Right lobe of liver (tissue), 6 donors: ENCODE results near the gene RNASEH2B. TPM values are rescaled to one million over a fixed set of nuclear protein-coding genes. Genes with fewer than 3 reads are reported as not detected.

Experiments
- ATAC-seq, 4 donors: fragments of 200-7000 bp; cut with Tn5 transposase; one replicate each; pipeline ENCODE4 v1.9.1; 2020; ENCODE audit warnings: mild to moderate bottlenecking in 4 of 4, moderate library complexity in 4 of 4
- DNase-seq, 3 donors: peaks; one replicate each; pipeline ENCODE4 v3.0.0-alpha.2; 2020
- H3K27ac ChIP-seq, 3 donors: fragments of 200-600 bp; one replicate each; pipeline ENCODE4 v1.8.0; 2022
- H3K27me3 ChIP-seq, 2 donors: fragments of 200-600 bp; one replicate each; pipeline ENCODE4 v1.8.0; 2022
- H3K36me3 ChIP-seq, 4 donors: fragments of 200-600 bp; sonication (generic) in 1 of 4; one replicate each; pipeline versions ENCODE4 v1.5.1 to v1.8.0; 2017 to 2022; ENCODE audit warnings: control low read depth in 1 of 4
- H3K4me1 ChIP-seq, 4 donors: fragments of 200-600 bp; sonication (generic) in 1 of 4; one replicate each; pipeline versions ENCODE4 v1.5.1 to v1.8.0; 2017 to 2022; ENCODE audit warnings: control low read depth in 1 of 4
- H3K4me3 ChIP-seq, 3 donors: fragments of 200-600 bp; one replicate each; pipeline ENCODE4 v1.8.0; 2022
- H3K9me3 ChIP-seq, 4 donors: fragments of 200-600 bp; sonication (generic) in 1 of 4; one replicate each; pipeline versions ENCODE4 v1.5.1 to v1.8.0; 2017 to 2022; ENCODE audit warnings: control low read depth in 1 of 4
- POLR2A ChIP-seq: fragments of 450-650 bp; IDR thresholded peaks from one replicate; pipeline ENCODE4 v1.6.1; 2017; ENCODE audit warnings: antibody characterized with exemption, mild to moderate bottlenecking
- WGBS: methylation state at CpG from one replicate; pipeline ENCODE4 v1.1.6; 2018; ENCODE audit warnings: low coverage, low lambda C conversion rate; ENCODE audit not compliant: insufficient coverage; ENCODE audit errors: missing lambda C conversion rate; 5-methylcytosine and 5-hydroxymethylcytosine counted together
- intact Hi-C, 2 donors: fragments of 100-400 bp; cut with DNase I; formaldehyde crosslinking; loops; one replicate each; pipeline versions ENCODE4 v1.11.2 to v1.14.1; 2022
- total RNA-seq, 6 experiments: library from RNA; depleted of rRNA in 2 of 6; stranded (reverse); fragments of >200 nt in 2 of 6; fragmentation: NEBNext Ultra II Directional in 3 of 6; extraction: Animal tissue kit (Norgen Biotek cat#: 25700) in 3 of 6; gene quantifications; one replicate each; pipeline versions ENCODE4 v1.1.0 to v1.2.4, GENCODE V29; 2016 to 2023
- TF ChIP-seq, protein P1 (sequence below), 4 donors: fragments of 200-600 bp in 3 of 4; fragments of 450-650 bp in 1 of 4; IDR thresholded peaks; one replicate each; pipeline versions ENCODE4 v1.5.1 to v1.8.0; 2016 to 2022; ENCODE audit warnings: antibody characterized with exemption in 4 of 4, mild to moderate bottlenecking in 2 of 4
- donor health status: DM: no; HTN: yes; CAD: no.
- donor health status: DM: no; HTN: no; CAD: no.
- donor health status: DM: no; HTN: no; CAD: no.
- donor health status: DM: no; HTN: yes; CAD: no.
- donor health status: DM: no; HTN: yes; CAD: no.

RNASEH2B gene
- total RNA-seq, 6 experiments from 2014 or later, result 9.9 to 19.8 (median 11.7) TPM

DNA sequence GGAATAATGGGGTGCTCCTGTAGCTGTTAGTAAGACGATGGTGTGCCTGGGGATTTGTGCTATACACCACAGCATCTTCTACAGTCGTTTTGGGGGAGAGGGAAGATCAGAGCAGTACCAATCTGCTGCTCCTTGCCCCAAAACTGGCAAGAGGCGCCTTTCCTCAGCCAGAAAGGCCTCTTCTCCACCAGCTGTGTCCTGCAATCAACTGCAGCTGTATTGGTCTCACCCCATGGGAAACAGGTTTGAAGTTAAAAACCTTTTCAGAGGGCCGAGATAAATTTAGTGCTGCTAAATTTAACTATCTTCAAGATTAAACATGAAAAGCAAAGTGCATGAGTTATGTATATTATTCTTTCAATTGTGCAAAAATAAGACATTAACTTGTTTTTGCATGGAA lies 1.2 kb upstream of the RNASEH2B start:
- Histone ChIP-seq H3K27ac (no peak overlapping the region), H3K4me3 (no peak overlapping the region), H3K9me3 (no peaks in the 10 kb centered on the region), H3K36me3 (no peaks in the 10 kb centered on the region), H3K4me1 (peaks cover 0 to 14% (median 4%) of the 10 kb centered on the region in 4 donors), H3K27me3 (no peaks in the 10 kb centered on the region)
- WGBS, result 83% methylated on average over 2 of the region's 4 CpGs
- no peak for ATAC-seq
- intact Hi-C loops, result no loop called here
- no peak for TF ChIP-seq POLR2A
- TF ChIP-seq, protein P1, sequence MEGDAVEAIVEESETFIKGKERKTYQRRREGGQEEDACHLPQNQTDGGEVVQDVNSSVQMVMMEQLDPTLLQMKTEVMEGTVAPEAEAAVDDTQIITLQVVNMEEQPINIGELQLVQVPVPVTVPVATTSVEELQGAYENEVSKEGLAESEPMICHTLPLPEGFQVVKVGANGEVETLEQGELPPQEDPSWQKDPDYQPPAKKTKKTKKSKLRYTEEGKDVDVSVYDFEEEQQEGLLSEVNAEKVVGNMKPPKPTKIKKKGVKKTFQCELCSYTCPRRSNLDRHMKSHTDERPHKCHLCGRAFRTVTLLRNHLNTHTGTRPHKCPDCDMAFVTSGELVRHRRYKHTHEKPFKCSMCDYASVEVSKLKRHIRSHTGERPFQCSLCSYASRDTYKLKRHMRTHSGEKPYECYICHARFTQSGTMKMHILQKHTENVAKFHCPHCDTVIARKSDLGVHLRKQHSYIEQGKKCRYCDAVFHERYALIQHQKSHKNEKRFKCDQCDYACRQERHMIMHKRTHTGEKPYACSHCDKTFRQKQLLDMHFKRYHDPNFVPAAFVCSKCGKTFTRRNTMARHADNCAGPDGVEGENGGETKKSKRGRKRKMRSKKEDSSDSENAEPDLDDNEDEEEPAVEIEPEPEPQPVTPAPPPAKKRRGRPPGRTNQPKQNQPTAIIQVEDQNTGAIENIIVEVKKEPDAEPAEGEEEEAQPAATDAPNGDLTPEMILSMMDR (IDR thresholded peaks at IDR 0.05), result no peak
- DNase-seq, result no peak

DNA sequence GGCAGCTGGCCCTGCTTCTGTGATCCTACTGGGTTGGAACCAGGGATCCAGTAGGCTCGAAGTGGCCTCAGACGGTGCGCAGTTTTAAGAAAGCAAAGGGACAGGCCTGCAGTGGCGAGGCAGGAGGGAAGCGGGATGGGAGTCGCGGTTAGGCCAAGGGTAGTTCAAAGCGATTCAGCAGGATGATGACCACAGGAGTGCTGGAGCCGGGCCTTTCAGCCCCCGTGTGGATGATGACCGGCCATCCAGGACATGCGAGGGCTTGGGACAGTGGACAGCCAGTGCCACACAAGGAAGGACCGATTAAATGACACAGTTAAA lies 854 bp downstream of the RNASEH2B start:
- no peaks in the 10 kb centered on the region for H3K27me3 ChIP-seq
- no peak for TF ChIP-seq POLR2A
- TF ChIP-seq, protein P1 (IDR thresholded peaks at IDR 0.05), result no peak
- no peaks in the 10 kb centered on the region for H3K9me3 ChIP-seq
- WGBS, result 6% methylated on average over 12 of the region's 13 CpGs
- H3K36me3 ChIP-seq, result no peaks in the 10 kb centered on the region
- ATAC-seq, result peak; percentile 57 to 62 (median 60)
- intact Hi-C loops, result no loop called here
- H3K27ac ChIP-seq, result peak overlapping the region; percentile 85 to 93 (median 86)
- peaks cover 0 to 14% (median 4%) of the 10 kb centered on the region in 4 donors for H3K4me1 ChIP-seq
- DNase-seq, result peak in 2 of 3 donors; percentile 54 to 70
- peak overlapping the region; percentile 70 to 96 (median 81) for H3K4me3 ChIP-seq

DNA sequence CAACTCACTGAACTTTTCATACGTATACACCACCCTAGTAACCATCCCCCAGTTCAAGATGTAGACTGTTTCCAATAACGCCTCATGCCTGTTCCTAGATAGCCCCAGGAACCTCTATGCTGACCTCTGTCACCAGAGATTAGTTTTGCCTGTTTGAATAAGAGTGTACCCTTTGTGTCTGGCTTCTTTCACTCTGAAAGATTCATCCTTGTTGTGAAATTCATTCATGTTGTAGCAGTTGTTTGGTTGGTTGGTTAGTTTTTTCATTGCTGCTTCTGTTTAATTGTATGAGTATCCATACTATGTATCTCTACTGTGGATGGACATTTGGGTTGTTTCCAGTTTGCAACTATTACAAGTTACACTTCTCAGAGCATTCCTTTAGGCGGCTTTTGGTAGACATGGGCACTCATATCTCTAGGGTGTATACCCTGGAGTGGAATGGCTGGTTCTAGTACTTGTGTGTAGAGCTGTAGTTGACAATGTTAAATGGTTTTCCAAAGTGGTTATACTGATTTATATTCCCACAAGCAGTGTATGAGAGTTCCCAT lies 1.6 kb downstream of the RNASEH2B start:
- H3K27me3 ChIP-seq, result no peaks in the 10 kb centered on the region
- peak overlapping the region in 1 of 3 donors; percentile 93 for H3K27ac ChIP-seq
- WGBS, result 34% methylated on average over 3 of the region's 3 CpGs
- H3K36me3 ChIP-seq, result no peaks in the 10 kb centered on the region
- intact Hi-C loops, result no loop called here
- H3K4me3 ChIP-seq, result peak overlapping the region in 1 of 3 donors; percentile 70
- peaks cover 0 to 14% (median 4%) of the 10 kb centered on the region in 4 donors for H3K4me1 ChIP-seq
- no peak for TF ChIP-seq POLR2A
- TF ChIP-seq, protein P1 (IDR thresholded peaks at IDR 0.05), result no peak
- ATAC-seq (peak in 1 of 4 donors; percentile 8), DNase-seq (no peak)
- H3K9me3 ChIP-seq, result no peaks in the 10 kb centered on the region

DNA sequence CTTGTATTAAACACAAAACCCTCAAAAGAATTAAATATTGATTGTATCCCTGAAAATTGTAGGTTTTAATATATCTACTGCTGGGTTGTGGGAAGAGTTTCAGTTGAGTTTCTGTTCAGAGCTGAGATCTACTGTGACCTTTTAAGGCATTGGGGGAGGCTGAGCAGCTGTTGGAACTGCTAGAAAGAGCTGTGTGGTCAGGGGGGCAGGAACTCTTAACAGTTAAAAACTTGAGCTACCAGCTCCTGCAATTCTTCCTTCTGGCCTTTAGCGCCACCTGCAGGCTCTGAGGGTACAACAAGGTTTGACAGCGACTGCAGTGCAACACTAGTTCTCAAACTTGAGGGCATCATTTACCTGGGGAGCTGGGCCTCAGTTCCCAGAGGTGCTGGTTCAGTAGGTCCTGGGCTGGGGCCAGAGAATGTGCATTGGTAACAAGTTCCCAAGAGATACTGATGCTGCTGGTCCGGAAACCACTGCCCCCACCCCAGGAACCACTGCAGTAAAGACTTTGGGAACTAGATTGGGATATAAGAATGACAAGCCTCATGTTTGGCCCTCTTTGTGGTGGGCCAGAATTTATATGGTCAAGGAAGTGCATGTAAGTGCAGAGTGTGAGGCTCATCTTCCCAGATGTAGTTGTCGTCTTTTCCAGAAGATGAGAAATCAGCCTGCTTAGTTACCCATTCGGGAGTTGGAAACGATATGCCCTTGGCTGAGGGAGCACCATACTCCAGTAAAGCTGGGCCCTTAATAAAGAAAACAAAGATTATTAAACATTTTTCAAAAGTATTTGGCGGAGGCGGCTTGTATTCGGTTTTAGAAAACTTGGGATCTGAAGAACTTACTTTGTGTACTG lies 2.6 kb downstream of the RNASEH2B start:
- no peak overlapping the region for H3K4me3 ChIP-seq
- H3K27ac ChIP-seq, result no peak overlapping the region
- ATAC-seq, result peak; percentile 53 to 61 (median 54)
- WGBS, result 33% methylated on average over 5 of the region's 9 CpGs
- no peaks in the 10 kb centered on the region for H3K27me3 ChIP-seq
- TF ChIP-seq, protein P1 (IDR thresholded peaks at IDR 0.05), result peak; percentile 71 to 86 (median 79)
- no peak for TF ChIP-seq POLR2A
- no peaks in the 10 kb centered on the region for H3K36me3 ChIP-seq
- intact Hi-C loops, result no loop called here
- DNase-seq, result peak; percentile 82 to 88 (median 84)
- H3K9me3 ChIP-seq, result no peaks in the 10 kb centered on the region
- H3K4me1 ChIP-seq, result peaks cover 0 to 14% (median 4%) of the 10 kb centered on the region in 4 donors
